HepG2 (cell line): ENCODE results near the gene STX4. TPM values are rescaled to one million over a fixed set of nuclear protein-coding genes. Genes with fewer than 3 reads are reported as not detected.

Experiments
- CEBPB ChIP-seq: IDR thresholded peaks from 2 replicates; pipeline ENCODE4 v1.6.1; 2011; ENCODE audit warnings: low read depth, low read length, improper control_type of control experiment, borderline replicate concordance
- KDM1A ChIP-seq: IDR thresholded peaks from 2 replicates; pipeline ENCODE4 v1.6.1; 2016; ENCODE audit warnings: missing compliant biosample characterization
- NR3C1 ChIP-seq: sonication (generic); formaldehyde crosslinking; IDR thresholded peaks from 2 replicates; pipeline ENCODE4 v1.4.0; 2020; ENCODE audit warnings: missing genetic modification reagents
- TERF1 ChIP-seq: sonication (generic); formaldehyde crosslinking; IDR thresholded peaks from 2 replicates; pipeline ENCODE4 v1.8.0; 2022; ENCODE audit warnings: mild to moderate bottlenecking, missing genetic modification reagents, moderate library complexity
- ZBTB39 ChIP-seq: sonication (generic); formaldehyde crosslinking; IDR thresholded peaks from 2 replicates; pipeline ENCODE4 v1.5.0; 2020; ENCODE audit warnings: missing genetic modification reagents
- ZBTB7B ChIP-seq: sonication (generic); formaldehyde crosslinking; IDR thresholded peaks from 2 replicates; pipeline ENCODE4 v1.4.0; 2020; ENCODE audit warnings: missing genetic modification reagents
- ZMAT3 ChIP-seq: sonication (generic); formaldehyde crosslinking; conservative IDR thresholded peaks from 2 replicates; pipeline ENCODE4 v1.7.0; 2021; ENCODE audit warnings: missing genetic modification reagents
- ZNF20 ChIP-seq: sonication (generic); formaldehyde crosslinking; IDR thresholded peaks from 2 replicates; pipeline ENCODE4 v1.4.0; 2020; ENCODE audit warnings: mild to moderate bottlenecking, moderate library complexity, missing genetic modification reagents
- ZNF207 ChIP-seq: fragments of 450-650 bp; IDR thresholded peaks from 2 replicates; pipeline ENCODE4 v1.6.1; 2016; ENCODE audit warnings: antibody characterized with exemption, borderline replicate concordance
- ZNF326 ChIP-seq: sonication (generic); formaldehyde crosslinking; IDR thresholded peaks from 2 replicates; pipeline ENCODE4 v1.4.0; 2020; ENCODE audit warnings: missing genetic modification reagents, borderline replicate concordance
- ZNF451 ChIP-seq: sonication (generic); formaldehyde crosslinking; IDR thresholded peaks from 2 replicates; pipeline ENCODE4 v1.5.0; 2020; ENCODE audit warnings: mild to moderate bottlenecking, missing genetic modification reagents
- ZNF567 ChIP-seq: sonication (generic); formaldehyde crosslinking; IDR thresholded peaks from 2 replicates; pipeline ENCODE4 v1.8.1; 2023; ENCODE audit warnings: mild to moderate bottlenecking, missing genetic modification reagents, borderline replicate concordance
- ZNF597 ChIP-seq: sonication (generic); formaldehyde crosslinking; IDR thresholded peaks from 2 replicates; pipeline ENCODE4 v1.5.0; 2020; ENCODE audit warnings: missing genetic modification reagents
- polyA plus RNA-seq, 8 experiments: library from polyadenylated mRNA; depleted of rRNA in 3 of 8; stranded (reverse) in 7 of 8; unstranded in 1 of 8; fragments of >200 nt; fragmentation: Illumina TruSeq in 4 of 8; extraction: Trizol in 4 of 8; gene quantifications; 2 replicates each; pipeline versions ENCODE4 v1.2.1 to v1.2.3, GENCODE V29; 2011 to 2016; ENCODE audit warnings: low read depth in 4 of 8, missing spikeins in 1 of 8, mixed read lengths in 1 of 8; ENCODE audit not compliant: insufficient read depth in 1 of 8
- total RNA-seq, 5 experiments: library from RNA; depleted of rRNA; stranded (reverse); fragments of >200 nt; fragmentation: Illumina TruSeq; extraction: Trizol; gene quantifications; 2 replicates each; pipeline ENCODE4 v1.2.3, GENCODE V29; 2016; ENCODE audit warnings: low read depth in 1 of 5
- TF ChIP-seq, protein P1 (sequence below): sonication (generic); formaldehyde crosslinking; IDR thresholded peaks from 2 replicates; pipeline ENCODE4 v1.8.1; 2023; ENCODE audit warnings: mild to moderate bottlenecking, moderate library complexity, missing genetic modification reagents

Gene STX4
- total and polyA plus RNA-seq, 2 of the 13 experiments (the other 11 are each of a cell fraction or from before 2014, with no cell fraction given): 29.2 to 34.6 TPM

- TF ChIP-seq ZBTB7B (CRISPR knock-in tag): no peak
- TF ChIP-seq ZNF451 (CRISPR knock-in tag): peak; percentile 81
- no peak for TF ChIP-seq NR3C1 (CRISPR knock-in tag)
- no peak; the same call in 1 of the 2 replicates for TF ChIP-seq ZNF20 (CRISPR knock-in tag)
- TF ChIP-seq ZNF207: no peak
- TF ChIP-seq CEBPB: no peak
- TF ChIP-seq, protein P1, sequence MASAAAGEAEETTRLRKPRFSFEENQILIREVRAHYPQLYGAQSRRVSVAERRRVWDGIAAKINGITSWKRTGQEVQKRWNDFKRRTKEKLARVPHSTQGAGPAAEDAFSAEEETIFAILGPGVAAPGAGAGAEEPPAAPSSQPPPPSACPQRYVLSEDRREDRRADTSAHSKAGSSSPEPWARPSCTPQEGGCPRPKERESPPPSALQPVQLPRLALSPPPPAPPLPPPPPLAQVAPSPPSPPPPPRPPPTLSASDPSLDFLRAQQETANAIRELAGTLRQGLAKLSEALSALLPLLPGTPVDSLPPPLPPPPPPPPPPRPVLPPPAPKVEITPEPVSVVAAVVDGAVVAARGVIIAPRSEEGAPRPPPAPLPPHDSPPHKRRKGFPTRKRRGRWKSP: peak; percentile 72; the same call in 1 of the 2 replicates
- no peak; the same call in 1 of the 2 replicates for TF ChIP-seq ZMAT3 (CRISPR knock-in tag)
- TF ChIP-seq KDM1A (CRISPR knock-in tag): no peak
- TF ChIP-seq ZNF326 (CRISPR knock-in tag): no peak
- TF ChIP-seq ZNF567: peak; percentile 24; the same call in 1 of the 2 replicates
- no peak for TF ChIP-seq ZNF597 (CRISPR knock-in tag)
- 0 out of 2 replicates have a peak, but pooled peaks have one; percentile 22 for TF ChIP-seq TERF1 (CRISPR knock-in tag)
- TF ChIP-seq ZBTB39 (CRISPR knock-in tag): 0 out of 2 replicates have a peak, but pooled peaks have one; percentile 41
Measured at GRCh38 chr16:31073970-31074813, 40.8 kb downstream of the STX4 start, which contains the start of the genes ZNF646 and ZNF668 (continued).
